Activated B cell treated with CpG ODN at 0.5 μM for 24 hours (primary cell): ENCODE data around the gene ARL4D. TPM values are rescaled to one million over a fixed set of nuclear protein-coding genes. Genes with fewer than 3 reads are reported as not detected.
"Not testable (repeated sequence)": the region's sequence is repeated elsewhere in the genome, so short reads cannot be mapped to it uniquely, and the experiment has no call there.

Experiments
- ATAC-seq: fragments of 200-7000 bp; cut with Tn5 transposase; one replicate; pipeline ENCODE4 v1.10.0; 2021; ENCODE audit warnings: low read depth, mild to moderate bottlenecking, moderate library complexity
- CTCF ChIA-PET: fragments of 350-600 bp; sonication (Branson Sonifier 250); formaldehyde crosslinking; loops from one replicate; lab custom pipeline; 2021; ENCODE audit warnings: antibody characterized with exemption; lab: Charles Lee
- POLR2A ChIA-PET: fragments of 350-600 bp; sonication (Branson Sonifier 250); formaldehyde crosslinking; loops from one replicate; lab custom pipeline; 2021; ENCODE audit warnings: antibody characterized with exemption; lab: Charles Lee
- DNase-seq: peaks from one replicate; pipeline ENCODE4 v3.0.0; 2022
- H3K27ac Mint-ChIP-seq: one replicate; pipeline ENCODE4 v1.8.0; 2020; ENCODE audit warnings: mixed read lengths
- H3K27me3 Mint-ChIP-seq: one replicate; pipeline ENCODE4 v1.8.0; 2021; ENCODE audit warnings: mixed read lengths
- H3K36me3 Mint-ChIP-seq: one replicate; pipeline ENCODE4 v1.8.0; 2021; ENCODE audit warnings: low read depth, mixed read lengths
- H3K4me1 Mint-ChIP-seq: one replicate; pipeline ENCODE4 v1.8.0; 2021; ENCODE audit warnings: mixed read lengths
- H3K4me3 Mint-ChIP-seq: one replicate; pipeline ENCODE4 v1.8.0; 2020; ENCODE audit warnings: mild to moderate bottlenecking, mixed read lengths
- H3K9me3 Mint-ChIP-seq: one replicate; pipeline ENCODE4 v1.8.0; 2020; ENCODE audit warnings: mixed read lengths
- CTCF ChIP-seq: fragments of 200-600 bp; IDR thresholded peaks from one replicate; pipeline ENCODE4 v1.8.0; 2022; ENCODE audit warnings: antibody characterized with exemption, mild to moderate bottlenecking
- intact Hi-C: fragments of 100-400 bp; cut with micrococcal nuclease; formaldehyde crosslinking; loops from one replicate; pipeline ENCODE4 v1.15.1; 2024
- total RNA-seq: library from RNA; stranded (reverse); gene quantifications from 2 replicates; pipeline ENCODE4 v1.2.3, GENCODE V29; 2022

Gene ARL4D
- total RNA-seq, 1 donor from 2014 or later: 5.8 TPM

- no peaks in the 10 kb centered on the region for H3K9me3 Mint-ChIP-seq
- POLR2A ChIA-PET: interaction anchor here (0.7 kb wide), 1 partner anchor 103 kb away, joined by 3 read pairs; no protein-coding TSS in a partner anchor
- H3K36me3 Mint-ChIP-seq: no peaks in the 10 kb centered on the region
- no peak overlapping the region for H3K27ac Mint-ChIP-seq
- no peak for DNase-seq
- no peaks in the 10 kb centered on the region for H3K4me1 Mint-ChIP-seq
- intact Hi-C loops: no loop called here
- TF ChIP-seq CTCF: no peak
- ATAC-seq: no peak
- H3K27me3 Mint-ChIP-seq: peaks cover 24% of the 10 kb centered on the region
- H3K4me3 Mint-ChIP-seq: no peak overlapping the region
- CTCF ChIA-PET: no interaction called here
Observed at GRCh38 chr17:43418441-43419374, 19.9 kb downstream of the ARL4D start.

DNA sequence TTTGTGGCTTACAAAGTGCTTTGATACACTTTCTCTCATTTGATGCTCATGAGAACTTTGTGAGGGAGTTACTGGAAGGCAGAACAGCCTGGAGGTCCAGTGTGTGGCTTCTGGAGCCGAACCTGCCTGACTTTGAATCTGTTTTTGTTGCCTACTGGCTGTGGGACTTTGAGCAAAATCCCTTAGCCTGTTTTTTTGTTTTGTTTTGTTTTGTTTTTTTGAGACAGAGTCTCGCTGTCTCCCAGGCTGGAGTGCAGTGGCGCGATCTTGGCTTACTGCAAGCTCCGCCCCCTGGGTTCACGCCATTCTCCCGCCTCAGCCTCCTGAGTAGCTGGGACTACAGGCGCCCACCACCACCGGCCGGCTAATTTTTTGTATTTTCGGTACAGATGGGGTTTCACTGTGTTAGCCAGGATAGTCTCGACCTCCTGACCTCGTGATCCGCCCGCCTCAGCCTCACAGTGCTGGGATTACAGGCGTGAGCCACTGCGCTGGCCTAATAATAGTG is 20.6 kb downstream of the ARL4D start:
- H3K27ac Mint-ChIP-seq, H3K36me3 Mint-ChIP-seq, H3K9me3 Mint-ChIP-seq, ATAC-seq, H3K4me1 Mint-ChIP-seq, intact Hi-C loops, H3K4me3 Mint-ChIP-seq, CTCF ChIA-PET, DNase-seq: not testable (repeated sequence)
- POLR2A ChIA-PET: interaction anchor here (0.7 kb wide), 1 partner anchor 104 kb away, joined by 3 read pairs; no protein-coding TSS in a partner anchor
- H3K27me3 Mint-ChIP-seq: peaks cover 24% of the 10 kb centered on the region

- no peak for TF ChIP-seq CTCF
- no peak overlapping the region for H3K27ac Mint-ChIP-seq
- intact Hi-C loops: no loop called here
- ChIA-PET POLR2A (interaction anchor here (0.7 kb wide), 1 partner anchor 720 kb away, joined by 3 read pairs; no protein-coding TSS in a partner anchor), CTCF (no interaction called here)
- H3K4me3 Mint-ChIP-seq: no peak overlapping the region
- no peak for ATAC-seq
- no peak for DNase-seq
- H3K27me3 Mint-ChIP-seq: peaks cover 8% of the 10 kb centered on the region
- H3K4me1 Mint-ChIP-seq: no peaks in the 10 kb centered on the region
- H3K36me3 Mint-ChIP-seq: no peaks in the 10 kb centered on the region
- H3K9me3 Mint-ChIP-seq: no peaks in the 10 kb centered on the region
Observed at GRCh38 chr17:43423777-43424455, 25.1 kb downstream of the ARL4D start.

GRCh38 chr17:43427362-43428043 is 28.7 kb downstream of the ARL4D start:
- Mint-ChIP-seq H3K36me3 (no peaks in the 10 kb centered on the region), H3K4me3 (no peak overlapping the region), H3K4me1 (no peaks in the 10 kb centered on the region), H3K27me3 (peaks cover 12% of the 10 kb centered on the region), H3K9me3 (no peaks in the 10 kb centered on the region), H3K27ac (no peak overlapping the region)
- ChIA-PET POLR2A (no interaction called here), CTCF (no interaction called here)
- no peak for TF ChIP-seq CTCF
- DNase-seq (no peak), ATAC-seq (no peak)
- intact Hi-C loops: loop anchor here (1.0 kb wide), 1 partner anchor 33 kb away; no protein-coding TSS in a partner anchor

DNA sequence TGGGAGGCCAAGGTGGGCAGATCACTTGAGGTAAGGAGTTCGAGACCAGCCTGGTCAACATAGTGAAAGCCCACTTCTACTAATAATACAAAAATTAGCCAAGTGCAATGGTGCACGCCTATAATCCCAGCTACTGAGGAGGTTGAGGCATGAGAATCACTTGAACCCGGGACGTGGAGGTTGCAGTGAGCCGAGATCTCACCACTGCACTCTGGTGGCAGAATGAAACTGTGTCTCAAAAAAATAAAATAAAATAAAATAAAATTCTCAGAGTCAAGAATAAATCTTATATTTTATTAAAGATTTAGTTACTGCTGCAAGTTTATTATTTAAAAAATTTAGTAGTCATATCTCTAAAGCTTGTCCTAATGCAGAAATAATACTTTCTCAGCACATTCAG is 29.7 kb downstream of the ARL4D start:
- ChIA-PET POLR2A (no interaction called here), CTCF (interaction anchor here (0.8 kb wide), 1 partner anchor 29 kb away, joined by 3 read pairs; the partner anchor contains the start of gene ARL4D)
- DNase-seq (no peak), ATAC-seq (no peak)
- Mint-ChIP-seq H3K9me3 (no peaks in the 10 kb centered on the region), H3K36me3 (no peaks in the 10 kb centered on the region), H3K27me3 (peaks cover 12% of the 10 kb centered on the region), H3K27ac (no peak overlapping the region), H3K4me3 (no peak overlapping the region), H3K4me1 (no peaks in the 10 kb centered on the region)
- intact Hi-C loops: loop anchor here (1.0 kb wide), 1 partner anchor 34 kb away; no protein-coding TSS in a partner anchor
- TF ChIP-seq CTCF: no peak
